ENCODE measurements around the gene IL10.

Gene IL10

GRCh38 chr1:206792939-206793607, 20.8 kb upstream of the IL10 start:
- H3K27me3 ChIP-seq (ENCODE audit: insufficient read depth, poor library complexity, severe bottlenecking), result no peaks in the 10 kb centered on the region
- no peak overlapping the region for H3K4me3 ChIP-seq (replicated peaks; ENCODE audit: insufficient read depth, low read length)
- no peak overlapping the region for H3K27ac ChIP-seq (replicated peaks)
- no peak for DNase-seq (ENCODE audit: low read depth in 1 of 2, low spot score in 1 of 2)
- TF ChIP-seq SPI1 (IDR thresholded peaks at IDR 0.05; ENCODE audit: borderline replicate concordance, low read depth) (no peak), REST (IDR thresholded peaks at IDR 0.05; ENCODE audit: insufficient replicate concordance, low read depth) (no peak), CTCF (IDR thresholded peaks at IDR 0.05; ENCODE audit: insufficient read depth, low read length) (no peak)

GRCh38 chr1:206790502-206791250, 18.4 kb upstream of the IL10 start:
- TF ChIP-seq REST (IDR thresholded peaks at IDR 0.05; ENCODE audit: insufficient replicate concordance, low read depth) (no peak), SPI1 (IDR thresholded peaks at IDR 0.05; ENCODE audit: borderline replicate concordance, low read depth) (no peak), POLR2AphosphoS5 (IDR thresholded peaks at IDR 0.05; ENCODE audit: low read depth) (no peak), GABPA (IDR thresholded peaks at IDR 0.05; ENCODE audit: low read depth) (no peak), CTCF (IDR thresholded peaks at IDR 0.05; ENCODE audit: insufficient read depth, low read length) (no peak)
- no peak for DNase-seq (ENCODE audit: low read depth in 1 of 2, low spot score in 1 of 2)
- Histone ChIP-seq H3K4me3 (replicated peaks; ENCODE audit: insufficient read depth, low read length) (no peak overlapping the region), H3K27ac (replicated peaks) (no peak overlapping the region), H3K27me3 (ENCODE audit: insufficient read depth, poor library complexity, severe bottlenecking) (no peaks in the 10 kb centered on the region)

- DNase-seq (ENCODE audit: low read depth in 1 of 2, low spot score in 1 of 2), result no peak
- no peak for TF ChIP-seq POLR2AphosphoS5 (IDR thresholded peaks at IDR 0.05; ENCODE audit: low read depth)
- no peak for TF ChIP-seq REST (IDR thresholded peaks at IDR 0.05; ENCODE audit: insufficient replicate concordance, low read depth)
- no peak for TF ChIP-seq SPI1 (IDR thresholded peaks at IDR 0.05; ENCODE audit: borderline replicate concordance, low read depth)
- no peak for TF ChIP-seq GABPA (IDR thresholded peaks at IDR 0.05; ENCODE audit: low read depth)
- TF ChIP-seq CTCF (IDR thresholded peaks at IDR 0.05; ENCODE audit: insufficient read depth, low read length), result no peak
- H3K27ac ChIP-seq (replicated peaks), result no peak overlapping the region
- H3K4me3 ChIP-seq (replicated peaks; ENCODE audit: insufficient read depth, low read length), result no peak overlapping the region
- no peaks in the 10 kb centered on the region for H3K27me3 ChIP-seq (ENCODE audit: insufficient read depth, poor library complexity, severe bottlenecking)
Measured at GRCh38 chr1:206788487-206789050, 16.3 kb upstream of the IL10 start.

Measured in HL-60 (cell line).